Mesendoderm (in vitro differentiated cells): ENCODE results near the gene NPLOC4.

Experiments
- DNase-seq: peaks from one replicate; pipeline ENCODE4 v3.0.0; 2013
- H2AK5ac ChIP-seq: 2 replicates; pipeline ENCODE4 v1.6.1; 2013; ENCODE audit warnings: low read length, inconsistent platforms
- H2BK120ac ChIP-seq: 2 replicates; pipeline ENCODE4 v1.6.1; 2013; ENCODE audit warnings: low read depth, mild to moderate bottlenecking, low read length, moderate library complexity, mixed read lengths
- H2BK15ac ChIP-seq: replicated peaks from 2 replicates; pipeline ENCODE4 v1.6.1; 2013; ENCODE audit warnings: low read depth, mild to moderate bottlenecking, moderate library complexity
- H2BK5ac ChIP-seq: 2 replicates; pipeline ENCODE4 v1.6.1; 2013; ENCODE audit warnings: low read length, inconsistent platforms
- H3K18ac ChIP-seq: 2 replicates; pipeline ENCODE4 v1.6.1; 2013; ENCODE audit warnings: mild to moderate bottlenecking, low read length, mixed read lengths
- H3K23ac ChIP-seq: one replicate; pipeline ENCODE4 v1.6.1; 2013; ENCODE audit warnings: low read length
- H3K27ac ChIP-seq: 2 replicates; pipeline ENCODE4 v1.5.1; 2013; ENCODE audit warnings: low read depth, mild to moderate bottlenecking, inconsistent platforms, low read length, moderate library complexity
- H3K27me3 ChIP-seq: 2 replicates; pipeline ENCODE4 v1.6.1; 2013; ENCODE audit warnings: low read length, control low read depth, mild to moderate bottlenecking, inconsistent platforms; ENCODE audit not compliant: insufficient read depth, poor library complexity
- H3K36me3 ChIP-seq: 2 replicates; pipeline ENCODE4 v1.6.1; 2013; ENCODE audit warnings: low read length, inconsistent platforms; ENCODE audit not compliant: control insufficient read depth, insufficient read depth
- H3K4ac ChIP-seq: one replicate; pipeline ENCODE4 v1.6.1; 2013; ENCODE audit warnings: low read depth, mild to moderate bottlenecking, low read length, moderate library complexity
- H3K4me1 ChIP-seq: 2 replicates; pipeline ENCODE4 v1.6.1; 2013; ENCODE audit warnings: low read depth, low read length, inconsistent platforms; ENCODE audit not compliant: control insufficient read depth
- H3K4me2 ChIP-seq: 2 replicates; pipeline ENCODE4 v1.6.1; 2013; ENCODE audit warnings: low read length
- H3K4me3 ChIP-seq: 2 replicates; pipeline ENCODE4 v1.5.1; 2013; ENCODE audit warnings: mild to moderate bottlenecking, low read length
- H3K56ac ChIP-seq: one replicate; pipeline ENCODE4 v1.6.1; 2013; ENCODE audit warnings: low read length
- H3K79me1 ChIP-seq: 2 replicates; pipeline ENCODE4 v1.6.1; 2013; ENCODE audit warnings: low read length, inconsistent platforms
- H3K79me2 ChIP-seq: 2 replicates; pipeline ENCODE4 v1.6.1; 2013; ENCODE audit warnings: mild to moderate bottlenecking, low read length; ENCODE audit not compliant: control insufficient read depth, insufficient read depth
- H3K9ac ChIP-seq: 2 replicates; pipeline ENCODE4 v1.6.1; 2013; ENCODE audit warnings: low read length, inconsistent platforms
- H4K5ac ChIP-seq: one replicate; pipeline ENCODE4 v1.6.1; 2013; ENCODE audit warnings: low read length
- H4K8ac ChIP-seq: one replicate; pipeline ENCODE4 v1.6.1; 2013; ENCODE audit warnings: low read depth, mild to moderate bottlenecking, control low read depth, low read length, moderate library complexity
- WGBS: extraction: QIAGEN DNeasy Blood & Tissue Kit; methylation state at CpG from one replicate; pipeline ENCODE4 v1.1.7; 2013; ENCODE audit warnings: low lambda C conversion rate, missing lambda C conversion rate; ENCODE audit not compliant: insufficient coverage; ENCODE audit errors: extremely low coverage; 5-methylcytosine and 5-hydroxymethylcytosine counted together

NPLOC4 gene

GRCh38 chr17:81566461-81567126, 70.3 kb downstream of the NPLOC4 start:
- Histone ChIP-seq H2BK5ac (no peak overlapping the region), H4K5ac (no peak overlapping the region), H3K56ac (no peak overlapping the region), H3K4me3 (no peak overlapping the region), H3K4ac (no peak overlapping the region), H3K9ac (no peak overlapping the region), H3K27me3 (no peaks in the 10 kb centered on the region), H2AK5ac (no peak overlapping the region), H3K79me2 (no peaks in the 10 kb centered on the region), H3K18ac (no peak overlapping the region), H4K8ac (no peak overlapping the region), H3K27ac (no peak overlapping the region), H2BK15ac (no peak overlapping the region), H3K4me2 (no peak overlapping the region), H3K79me1 (no peaks in the 10 kb centered on the region), H3K36me3 (peaks cover 40% of the 10 kb centered on the region), H3K23ac (no peak overlapping the region), H3K4me1 (no peaks in the 10 kb centered on the region), H2BK120ac (no peak overlapping the region)
- DNase-seq = no peak
- no CpG with 5 or more reads among the region's 8 CpGs for WGBS

- no peak overlapping the region for H3K9ac ChIP-seq
- no peak overlapping the region for H2BK120ac ChIP-seq
- H3K18ac ChIP-seq = no peak overlapping the region
- H2BK15ac ChIP-seq = no peak overlapping the region
- H2AK5ac ChIP-seq = no peak overlapping the region
- no peaks in the 10 kb centered on the region for H3K27me3 ChIP-seq
- no CpG with 5 or more reads among the region's 16 CpGs for WGBS
- no peak overlapping the region for H3K4me2 ChIP-seq
- H3K79me2 ChIP-seq = no peaks in the 10 kb centered on the region
- no peak overlapping the region for H3K27ac ChIP-seq
- no peaks in the 10 kb centered on the region for H3K4me1 ChIP-seq
- H4K8ac ChIP-seq = no peak overlapping the region
- H3K4me3 ChIP-seq = no peak overlapping the region
- no peak overlapping the region for H4K5ac ChIP-seq
- DNase-seq = no peak
- H3K56ac ChIP-seq = no peak overlapping the region
- H3K79me1 ChIP-seq = no peaks in the 10 kb centered on the region
- no peak overlapping the region for H3K23ac ChIP-seq
- H3K4ac ChIP-seq = no peak overlapping the region
- H2BK5ac ChIP-seq = no peak overlapping the region
- H3K36me3 ChIP-seq = peaks cover 28% of the 10 kb centered on the region
Measured at GRCh38 chr17:81565231-81565630, 71.7 kb downstream of the NPLOC4 start.

GRCh38 chr17:81564778-81565177, 72.1 kb downstream of the NPLOC4 start:
- Histone ChIP-seq H4K5ac (no peak overlapping the region), H3K36me3 (peaks cover 25% of the 10 kb centered on the region), H2BK15ac (no peak overlapping the region), H3K18ac (no peak overlapping the region), H2AK5ac (no peak overlapping the region), H3K4ac (no peak overlapping the region), H3K4me1 (no peaks in the 10 kb centered on the region), H3K23ac (no peak overlapping the region), H3K56ac (no peak overlapping the region), H4K8ac (no peak overlapping the region), H3K9ac (no peak overlapping the region), H3K4me3 (no peak overlapping the region), H3K79me1 (no peaks in the 10 kb centered on the region), H2BK120ac (no peak overlapping the region), H3K79me2 (no peaks in the 10 kb centered on the region), H2BK5ac (no peak overlapping the region), H3K27ac (no peak overlapping the region), H3K4me2 (no peak overlapping the region), H3K27me3 (no peaks in the 10 kb centered on the region)
- WGBS = no CpG with 5 or more reads among the region's 17 CpGs
- no peak for DNase-seq

- Histone ChIP-seq H2BK15ac (no peak overlapping the region), H3K56ac (no peak overlapping the region), H2AK5ac (no peak overlapping the region), H4K5ac (no peak overlapping the region), H3K23ac (no peak overlapping the region), H3K36me3 (peaks cover 22% of the 10 kb centered on the region), H3K27me3 (no peaks in the 10 kb centered on the region), H3K4ac (no peak overlapping the region), H4K8ac (no peak overlapping the region), H2BK5ac (no peak overlapping the region), H3K4me3 (no peak overlapping the region), H3K79me2 (no peaks in the 10 kb centered on the region), H3K4me1 (no peaks in the 10 kb centered on the region), H3K9ac (no peak overlapping the region), H3K4me2 (no peak overlapping the region), H3K18ac (no peak overlapping the region), H3K27ac (no peak overlapping the region), H2BK120ac (no peak overlapping the region), H3K79me1 (no peaks in the 10 kb centered on the region)
- no peak for DNase-seq
- no CpG with 5 or more reads among the region's 10 CpGs for WGBS
Measured at GRCh38 chr17:81563861-81564586, 72.9 kb downstream of the NPLOC4 start.

- H3K4me1 ChIP-seq = no peaks in the 10 kb centered on the region
- H4K5ac ChIP-seq = no peak overlapping the region
- H2BK15ac ChIP-seq = no peak overlapping the region
- no peak overlapping the region for H2AK5ac ChIP-seq
- H3K56ac ChIP-seq = no peak overlapping the region
- no peaks in the 10 kb centered on the region for H3K79me2 ChIP-seq
- WGBS = no CpG with 5 or more reads among the region's 4 CpGs
- no peak overlapping the region for H3K27ac ChIP-seq
- H3K4me3 ChIP-seq = no peak overlapping the region
- no peak overlapping the region for H3K23ac ChIP-seq
- H3K9ac ChIP-seq = no peak overlapping the region
- no peak overlapping the region for H4K8ac ChIP-seq
- no peak for DNase-seq
- peaks cover 16% of the 10 kb centered on the region for H3K36me3 ChIP-seq
- no peak overlapping the region for H3K4ac ChIP-seq
- no peaks in the 10 kb centered on the region for H3K79me1 ChIP-seq
- H2BK5ac ChIP-seq = no peak overlapping the region
- H3K4me2 ChIP-seq = no peak overlapping the region
- no peaks in the 10 kb centered on the region for H3K27me3 ChIP-seq
- no peak overlapping the region for H3K18ac ChIP-seq
- H2BK120ac ChIP-seq = no peak overlapping the region
Measured at GRCh38 chr17:81561494-81561885, 75.4 kb downstream of the NPLOC4 start.
